ENCODE measurements around the gene TCEA3. TPM values are rescaled to one million over a fixed set of nuclear protein-coding genes. Genes with fewer than 3 reads are reported as not detected.
A peak's percentile ranks its signal among the peaks of the same experiment; 100 is the strongest.

The TCEA3 gene
- total RNA-seq, 2 experiments from 2014 or later, result 18.3 to 19.5 TPM

- H3K9me3 Mint-ChIP-seq, result no peaks in the 10 kb centered on the region
- no peak overlapping the region for H3K4me3 Mint-ChIP-seq
- H3K4me1 Mint-ChIP-seq, result peaks cover 15% of the 10 kb centered on the region
- H3K36me3 Mint-ChIP-seq (ENCODE audit: low read depth), result no peaks in the 10 kb centered on the region
- ChIA-PET CTCF (interaction anchor here (0.7 to 2.2 kb wide), 12 partner anchors 8 to 430 kb away, joined by 3 to 9 read pairs (median 4); no protein-coding TSS in a partner anchor), POLR2A (no interaction called here)
- DNase-seq, result peak; percentile 87
- H3K27ac Mint-ChIP-seq, result no peak overlapping the region
- no peaks in the 10 kb centered on the region for H3K27me3 Mint-ChIP-seq
Observed at GRCh38 chr1:23403735-23404486, 20.6 kb downstream of the TCEA3 start.

DNA sequence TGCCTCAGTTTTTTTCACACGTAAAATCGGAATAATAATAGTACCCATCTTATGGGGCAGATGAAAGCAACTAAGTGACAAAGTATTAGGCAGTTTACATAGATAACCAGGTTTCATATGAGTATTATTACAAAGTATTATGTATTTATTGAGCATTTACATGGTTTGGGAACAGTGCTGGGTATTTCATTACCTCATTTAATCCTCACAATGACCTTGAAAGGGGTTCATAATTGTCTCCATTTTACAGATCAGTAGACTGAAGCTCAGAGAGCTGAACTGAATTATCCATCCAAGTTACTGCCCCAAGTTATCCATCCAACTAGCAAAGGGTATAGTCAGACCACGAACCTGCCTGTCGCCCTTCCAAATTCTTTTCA lies 21.2 kb downstream of the TCEA3 start:
- Mint-ChIP-seq H3K9me3 (no peaks in the 10 kb centered on the region), H3K4me3 (no peak overlapping the region), H3K4me1 (peaks cover 15% of the 10 kb centered on the region), H3K27ac (no peak overlapping the region), H3K27me3 (no peaks in the 10 kb centered on the region), H3K36me3 (ENCODE audit: low read depth) (no peaks in the 10 kb centered on the region)
- ChIA-PET POLR2A (no interaction called here), CTCF (interaction anchor here (0.7 to 2.2 kb wide), 10 partner anchors 10 to 160 kb away, joined by 3 to 9 read pairs (median 4); no protein-coding TSS in a partner anchor)
- DNase-seq, result no peak

DNA sequence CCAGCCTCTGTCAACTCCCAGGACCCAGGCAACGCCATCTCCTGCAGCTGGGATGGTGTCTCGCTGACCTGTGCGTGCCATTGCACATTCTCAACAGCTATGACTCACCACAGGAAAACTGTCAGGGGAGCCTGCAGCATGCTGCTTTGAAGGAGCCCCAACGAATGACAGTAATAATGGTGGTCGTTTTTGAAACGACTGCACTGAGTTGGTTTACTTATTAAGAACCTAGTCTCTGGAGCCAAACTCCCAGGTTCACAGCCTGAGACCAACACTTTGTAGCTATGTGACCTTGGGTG lies 21.6 kb downstream of the TCEA3 start:
- no peak overlapping the region for H3K27ac Mint-ChIP-seq
- POLR2A ChIA-PET, result no interaction called here
- H3K9me3 Mint-ChIP-seq, result no peaks in the 10 kb centered on the region
- CTCF ChIA-PET, result interaction anchor here (1.2 to 2.2 kb wide), 4 partner anchors 9 to 103 kb away, joined by 3 to 9 read pairs (median 4); no protein-coding TSS in a partner anchor
- no peak for DNase-seq
- no peaks in the 10 kb centered on the region for H3K27me3 Mint-ChIP-seq
- H3K4me3 Mint-ChIP-seq, result no peak overlapping the region
- no peaks in the 10 kb centered on the region for H3K36me3 Mint-ChIP-seq (ENCODE audit: low read depth)
- H3K4me1 Mint-ChIP-seq, result peaks cover 15% of the 10 kb centered on the region

DNA sequence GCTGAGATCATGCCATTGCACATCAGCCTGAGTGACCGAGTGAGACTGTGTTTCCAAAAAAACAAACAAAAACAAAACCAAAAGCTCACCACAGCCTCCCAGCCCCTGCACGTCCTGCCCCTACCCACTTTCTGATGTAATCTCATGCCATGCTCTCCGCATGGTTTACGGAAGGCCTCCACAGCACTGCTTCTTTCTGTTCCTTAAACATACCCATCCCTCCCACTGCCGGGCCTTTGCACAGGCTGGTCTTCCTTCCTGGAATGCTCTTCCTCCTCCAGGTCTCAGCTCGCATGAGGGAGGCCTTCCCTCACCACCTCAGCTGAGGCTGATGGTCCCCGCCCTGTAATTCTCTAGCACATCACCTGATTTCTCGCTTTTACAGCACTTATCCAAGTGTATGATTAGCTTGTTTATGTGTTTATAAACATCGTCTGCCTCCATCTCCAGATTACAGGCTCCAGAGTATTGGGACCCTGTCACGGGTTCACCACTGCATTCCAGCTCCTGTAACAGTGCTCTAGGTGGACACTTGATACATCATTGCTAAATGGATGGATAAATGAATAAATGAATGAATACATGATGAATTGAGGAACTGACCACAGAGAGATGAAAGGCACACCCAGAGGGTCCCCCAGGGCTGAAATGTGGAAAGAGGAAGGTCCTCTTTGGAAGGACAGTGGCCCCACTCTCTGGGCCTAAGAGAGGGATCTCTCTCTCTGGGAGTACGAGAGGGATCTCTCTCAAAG lies 22.1 kb downstream of the TCEA3 start:
- POLR2A ChIA-PET, result no interaction called here
- H3K4me1 Mint-ChIP-seq, result peaks cover 15% of the 10 kb centered on the region
- H3K27ac Mint-ChIP-seq, result no peak overlapping the region
- H3K36me3 Mint-ChIP-seq (ENCODE audit: low read depth), result no peaks in the 10 kb centered on the region
- no peak overlapping the region for H3K4me3 Mint-ChIP-seq
- H3K27me3 Mint-ChIP-seq, result no peaks in the 10 kb centered on the region
- DNase-seq, result no peak
- CTCF ChIA-PET, result interaction anchor here (1.2 to 1.9 kb wide), 3 partner anchors 34 to 103 kb away, joined by 3 to 5 read pairs (median 3); no protein-coding TSS in a partner anchor
- no peaks in the 10 kb centered on the region for H3K9me3 Mint-ChIP-seq

GRCh38 chr1:23401313-23401712 lies 23.2 kb downstream of the TCEA3 start:
- ChIA-PET POLR2A (no interaction called here), CTCF (interaction anchor here (1.3 kb wide), 1 partner anchor 33 kb away, joined by 3 read pairs; no protein-coding TSS in a partner anchor)
- Mint-ChIP-seq H3K4me3 (no peak overlapping the region), H3K36me3 (ENCODE audit: low read depth) (no peaks in the 10 kb centered on the region), H3K9me3 (no peaks in the 10 kb centered on the region), H3K4me1 (peaks cover 15% of the 10 kb centered on the region), H3K27ac (no peak overlapping the region), H3K27me3 (no peaks in the 10 kb centered on the region)
- DNase-seq, result no peak

- peaks cover 3% of the 10 kb centered on the region for H3K36me3 Mint-ChIP-seq (ENCODE audit: low read depth)
- H3K27me3 Mint-ChIP-seq, result no peaks in the 10 kb centered on the region
- no peaks in the 10 kb centered on the region for H3K9me3 Mint-ChIP-seq
- ChIA-PET CTCF (interaction anchor here (1.3 kb wide), 1 partner anchor 32 kb away, joined by 3 read pairs; no protein-coding TSS in a partner anchor), POLR2A (no interaction called here)
- no peak for DNase-seq
- H3K4me3 Mint-ChIP-seq, result no peak overlapping the region
- no peak overlapping the region for H3K27ac Mint-ChIP-seq
- H3K4me1 Mint-ChIP-seq, result peaks cover 18% of the 10 kb centered on the region
Observed at GRCh38 chr1:23400324-23401114, 24.0 kb downstream of the TCEA3 start.

- Mint-ChIP-seq H3K27ac (no peak overlapping the region), H3K9me3 (no peaks in the 10 kb centered on the region), H3K4me3 (no peak overlapping the region), H3K36me3 (ENCODE audit: low read depth) (peaks cover 3% of the 10 kb centered on the region), H3K4me1 (peaks cover 16% of the 10 kb centered on the region), H3K27me3 (no peaks in the 10 kb centered on the region)
- CTCF ChIA-PET, result no interaction called here
- POLR2A ChIA-PET, result no interaction called here
- no peak for DNase-seq
Observed at GRCh38 chr1:23399229-23399628, 25.3 kb downstream of the TCEA3 start.

- no peaks in the 10 kb centered on the region for H3K9me3 Mint-ChIP-seq
- peaks cover 7% of the 10 kb centered on the region for H3K4me1 Mint-ChIP-seq
- ChIA-PET CTCF (no interaction called here), POLR2A (no interaction called here)
- H3K27ac Mint-ChIP-seq, result no peak overlapping the region
- H3K27me3 Mint-ChIP-seq, result no peaks in the 10 kb centered on the region
- no peak for DNase-seq
- H3K4me3 Mint-ChIP-seq, result no peak overlapping the region
- peaks cover 3% of the 10 kb centered on the region for H3K36me3 Mint-ChIP-seq (ENCODE audit: low read depth)
Observed at GRCh38 chr1:23397908-23398307, 26.6 kb downstream of the TCEA3 start.

GRCh38 chr1:23396380-23396779 lies 28.2 kb downstream of the TCEA3 start:
- no peaks in the 10 kb centered on the region for H3K9me3 Mint-ChIP-seq
- CTCF ChIA-PET, result interaction anchor here (0.6 to 1.0 kb wide), 3 partner anchors 8 to 33 kb away, joined by 3 read pairs; no protein-coding TSS in a partner anchor
- H3K27ac Mint-ChIP-seq, result no peak overlapping the region
- DNase-seq, result no peak
- no peak overlapping the region for H3K4me3 Mint-ChIP-seq
- POLR2A ChIA-PET, result no interaction called here
- H3K4me1 Mint-ChIP-seq, result peaks cover 4% of the 10 kb centered on the region
- peaks cover 3% of the 10 kb centered on the region for H3K36me3 Mint-ChIP-seq (ENCODE audit: low read depth)
- no peaks in the 10 kb centered on the region for H3K27me3 Mint-ChIP-seq

DNA sequence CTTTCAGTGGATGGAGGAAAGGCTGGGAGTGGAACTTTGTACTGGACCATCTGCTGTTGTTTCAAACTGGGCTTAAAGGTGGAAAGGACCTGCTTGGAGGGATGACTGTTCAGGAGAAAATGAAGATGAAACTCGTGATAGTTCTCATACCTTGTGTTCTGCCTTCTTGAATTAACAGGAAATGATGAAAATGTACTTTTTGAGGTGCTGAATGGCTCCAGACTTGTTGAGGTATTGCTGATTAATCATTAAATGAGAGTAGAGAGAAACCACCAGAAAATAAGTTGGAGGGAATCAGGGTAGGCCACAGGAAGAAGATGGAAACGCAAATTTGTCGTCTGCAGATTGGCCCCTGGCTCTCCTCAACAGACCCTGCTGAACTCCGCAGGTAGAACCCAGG lies 28.7 kb downstream of the TCEA3 start:
- H3K27me3 Mint-ChIP-seq, result no peaks in the 10 kb centered on the region
- POLR2A ChIA-PET, result no interaction called here
- H3K27ac Mint-ChIP-seq, result no peak overlapping the region
- no peak for DNase-seq
- peaks cover 3% of the 10 kb centered on the region for H3K36me3 Mint-ChIP-seq (ENCODE audit: low read depth)
- no peak overlapping the region for H3K4me3 Mint-ChIP-seq
- H3K4me1 Mint-ChIP-seq, result peaks cover 4% of the 10 kb centered on the region
- no peaks in the 10 kb centered on the region for H3K9me3 Mint-ChIP-seq
- CTCF ChIA-PET, result interaction anchor here (0.8 to 1.0 kb wide), 2 partner anchors 9 to 13 kb away, joined by 3 read pairs; no protein-coding TSS in a partner anchor

DNA sequence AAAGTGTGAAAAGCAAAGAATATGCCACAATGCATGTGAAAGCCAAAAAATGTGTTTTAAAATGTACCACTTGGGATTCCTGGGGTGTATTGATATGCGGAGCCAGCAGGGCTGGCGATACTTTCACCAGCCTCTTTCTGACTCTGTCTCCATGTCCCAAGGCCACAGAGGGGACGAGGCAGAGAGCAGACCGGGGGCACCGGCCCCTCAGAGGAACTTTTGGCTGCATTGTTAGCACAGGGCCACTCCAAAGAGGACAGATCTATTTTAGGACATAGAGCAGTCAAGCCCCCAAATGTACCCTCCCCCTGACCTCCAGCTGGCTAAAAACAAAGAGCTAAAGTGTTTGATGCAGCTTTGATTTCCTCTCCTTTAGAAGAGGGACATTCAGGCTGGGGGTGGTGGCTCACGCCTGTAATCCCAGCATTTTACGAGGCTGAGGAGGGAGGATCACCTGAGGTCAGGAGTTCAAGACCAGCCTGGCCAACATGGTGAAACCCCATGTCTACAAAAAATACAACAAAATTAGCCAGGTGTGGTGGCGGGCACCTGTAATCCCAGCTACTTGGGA lies 29.3 kb downstream of the TCEA3 start:
- no peaks in the 10 kb centered on the region for H3K27me3 Mint-ChIP-seq
- POLR2A ChIA-PET, result no interaction called here
- no peaks in the 10 kb centered on the region for H3K9me3 Mint-ChIP-seq
- no peak overlapping the region for H3K4me3 Mint-ChIP-seq
- no peak for DNase-seq
- CTCF ChIA-PET, result interaction anchor here (1.0 kb wide), 1 partner anchor 13 kb away, joined by 3 read pairs; no protein-coding TSS in a partner anchor
- H3K4me1 Mint-ChIP-seq, result peaks cover 4% of the 10 kb centered on the region
- peaks cover 3% of the 10 kb centered on the region for H3K36me3 Mint-ChIP-seq (ENCODE audit: low read depth)
- no peak overlapping the region for H3K27ac Mint-ChIP-seq

- Mint-ChIP-seq H3K4me3 (no peak overlapping the region), H3K9me3 (no peaks in the 10 kb centered on the region), H3K36me3 (ENCODE audit: low read depth) (peaks cover 3% of the 10 kb centered on the region), H3K27me3 (no peaks in the 10 kb centered on the region), H3K4me1 (peaks cover 4% of the 10 kb centered on the region), H3K27ac (no peak overlapping the region)
- no peak for DNase-seq
- ChIA-PET CTCF (interaction anchor here (1.0 to 2.4 kb wide), 2 partner anchors 9 kb away, joined by 5 to 9 read pairs; no protein-coding TSS in a partner anchor), POLR2A (no interaction called here)
Observed at GRCh38 chr1:23394684-23395083, 29.9 kb downstream of the TCEA3 start.
